ENCODE data around the gene PPM1L.

- TF ChIP-seq CTCF (conservative IDR thresholded peaks at IDR 0.05 in 1 of 2, IDR thresholded peaks at IDR 0.05 in 1 of 2; ENCODE audit: low read depth in 1 of 2, low read length in 2 of 2) (no peak), EZH2 (IDR thresholded peaks at IDR 0.05; ENCODE audit: low read length, missing control alignments) (no peak)
Measured at GRCh38 chr3:161016417-161017313, 260.6 kb downstream of the PPM1L start.
